Endothelial cell of umbilical vein (primary cell): ENCODE data around the gene DGKG. TPM values are rescaled to one million over a fixed set of nuclear protein-coding genes. Genes with fewer than 3 reads are reported as not detected.

Experiments used
- BruUV-seq: library from RNA; stranded (reverse); fragments of 400-500 nt; replicated peaks from 2 replicates; lab custom pipeline; 2021; lab: Mats Ljungman, UMichigan
- CTCF ChIA-PET: fragments of 300-600, 350-600 bp; sonication (Branson Sonifier 250); formaldehyde crosslinking; loops from one replicate; lab custom pipeline; 2021; ENCODE audit warnings: antibody characterized with exemption, inconsistent platforms; lab: Charles Lee
- POLR2A ChIA-PET: fragments of 300-600, 350-600 bp; sonication (Branson Sonifier 250); formaldehyde crosslinking; loops from one replicate; lab custom pipeline; 2021; ENCODE audit warnings: antibody characterized with exemption, inconsistent platforms; lab: Charles Lee
- DNase-seq: peaks from one replicate; pipeline ENCODE4 v3.0.0-alpha.2; 2011; ENCODE audit warnings: low read depth, low spot score
- FAIRE-seq: peaks from 2 replicates; lab custom pipeline; 2011; peaks lifted over from hg19 to GRCh38; lab: Jason Lieb, UNC
- H2AFZ ChIP-seq: 2 replicates; pipeline ENCODE4 v1.6.0; 2012; ENCODE audit warnings: low read depth, low read length, control low read depth, inconsistent platforms
- H3K27ac ChIP-seq: 2 replicates; pipeline ENCODE4 v1.5.1; 2011; ENCODE audit warnings: low read depth, mild to moderate bottlenecking, control low read depth, low read length, moderate library complexity; ENCODE audit not compliant: insufficient read depth
- H3K27me3 ChIP-seq, 2 experiments: 2 replicates each; pipeline versions ENCODE4 v1.6.0 to v1.6.1; 2011; ENCODE audit warnings: low read length in 2 of 2, mixed read lengths in 1 of 2; ENCODE audit not compliant: control insufficient read depth in 2 of 2, insufficient read depth in 2 of 2
- H3K36me3 ChIP-seq, 2 experiments: 2 replicates in 1 of 2; 3 replicates in 1 of 2; pipeline ENCODE4 v1.5.1; 2011; ENCODE audit warnings: low read length in 2 of 2, mild to moderate bottlenecking in 1 of 2, moderate library complexity in 1 of 2; ENCODE audit not compliant: control insufficient read depth in 2 of 2, insufficient read depth in 2 of 2; ENCODE audit errors: extremely low read depth in 1 of 2
- H3K4me1 ChIP-seq: 3 replicates; pipeline ENCODE4 v1.5.1; 2011; ENCODE audit warnings: mild to moderate bottlenecking, low read length; ENCODE audit not compliant: control insufficient read depth, insufficient read depth; ENCODE audit errors: extremely low read depth
- H3K4me2 ChIP-seq: 2 replicates; pipeline ENCODE4 v1.6.1; 2011; ENCODE audit warnings: low read length, control low read depth, mixed read lengths; ENCODE audit not compliant: insufficient read depth
- H3K4me3 ChIP-seq, 3 experiments: fragments of 200-600 bp in 1 of 3; sonication (generic), shearing (Covaris generic) in 1 of 3; replicated peaks in 1 of 3; 2 replicates each; pipeline ENCODE4 v1.5.1; 2011 to 2016; ENCODE audit warnings: control low read depth in 3 of 3, low read length in 3 of 3, mild to moderate bottlenecking in 2 of 3, inconsistent platforms in 1 of 3, low read depth in 1 of 3, moderate library complexity in 1 of 3; ENCODE audit not compliant: insufficient read depth in 1 of 3
- H3K79me2 ChIP-seq: 2 replicates; pipeline ENCODE4 v1.6.0; 2012; ENCODE audit warnings: low read length, inconsistent platforms; ENCODE audit not compliant: control insufficient read depth, insufficient read depth
- H3K9ac ChIP-seq: replicated peaks from 2 replicates; pipeline ENCODE3; 2011; ENCODE audit warnings: low read length, control low read depth; ENCODE audit not compliant: insufficient read depth; ENCODE audit errors: extremely low read depth
- H3K9me1 ChIP-seq: replicated peaks from 3 replicates; pipeline ENCODE4 v1.6.0; 2011; ENCODE audit warnings: mild to moderate bottlenecking, low read length; ENCODE audit not compliant: control insufficient read depth, insufficient read depth; ENCODE audit errors: extremely low read depth
- H3K9me3 ChIP-seq: replicated peaks from 2 replicates; pipeline ENCODE4 v1.5.1; 2012; ENCODE audit warnings: low read length, inconsistent platforms; ENCODE audit not compliant: control insufficient read depth, insufficient read depth
- H4K20me1 ChIP-seq: replicated peaks from 2 replicates; pipeline ENCODE3; 2011; ENCODE audit warnings: mild to moderate bottlenecking, low read length; ENCODE audit not compliant: control insufficient read depth, insufficient read depth; ENCODE audit errors: extremely low read depth
- CTCF ChIP-seq, 2 donors: IDR thresholded peaks; 1 replicate in 1 of 2; 2 replicates in 1 of 2; pipeline ENCODE4 v1.5.1; 2011; ENCODE audit warnings: low read length in 2 of 2, mild to moderate bottlenecking in 2 of 2, moderate library complexity in 2 of 2, control low read depth in 1 of 2, inconsistent platforms in 1 of 2, low read depth in 1 of 2; ENCODE audit not compliant: insufficient read depth in 1 of 2; ENCODE audit errors: extremely low read depth in 1 of 2
- EZH2 ChIP-seq: IDR thresholded peaks from 2 replicates; pipeline ENCODE4 v1.6.1; 2012; ENCODE audit warnings: borderline replicate concordance, low read depth, mild to moderate bottlenecking, moderate library complexity, low read length, inconsistent platforms; ENCODE audit not compliant: severe bottlenecking
- FOS ChIP-seq: IDR thresholded peaks from 2 replicates; pipeline ENCODE4 v1.6.1; 2011; ENCODE audit warnings: mild to moderate bottlenecking, low read length, moderate library complexity, borderline replicate concordance; ENCODE audit not compliant: insufficient read depth
- GATA2 ChIP-seq: IDR thresholded peaks from 2 replicates; pipeline ENCODE4 v1.7.0; 2011; ENCODE audit warnings: low read depth, mild to moderate bottlenecking, moderate library complexity, mixed read lengths, low read length; ENCODE audit not compliant: insufficient read length, insufficient read depth
- JUN ChIP-seq: IDR thresholded peaks from 2 replicates; pipeline ENCODE4 v1.6.1; 2011; ENCODE audit warnings: borderline replicate concordance, low read depth; ENCODE audit not compliant: insufficient read length, insufficient read depth
- MAX ChIP-seq: IDR thresholded peaks from 2 replicates; pipeline ENCODE4 v1.6.1; 2011; ENCODE audit not compliant: insufficient read depth, insufficient read length
- POLR2A ChIP-seq: IDR thresholded peaks from 2 replicates; pipeline ENCODE4 v1.6.1; 2012; ENCODE audit warnings: low read depth, mild to moderate bottlenecking, control low read depth, low read length
- POLR2AphosphoS5 ChIP-seq: IDR thresholded peaks from 2 replicates; pipeline ENCODE4 v1.6.1; 2012; ENCODE audit warnings: low read depth, mild to moderate bottlenecking, control low read depth, low read length, moderate library complexity; ENCODE audit not compliant: insufficient read depth
- dilution Hi-C: fragments of 300-500 bp; cut with MboI; formaldehyde crosslinking; loops from one replicate; pipeline ENCODE4 v1.15.0; 2019; ENCODE audit warnings: low sequenced_read_pairs; ENCODE audit not compliant: extremely low pct_ligation_motif_present
- intact Hi-C: fragments of 100-400 bp; cut with micrococcal nuclease; formaldehyde crosslinking; loops from one replicate; pipeline ENCODE4 v1.10.0; 2022
- polyA plus RNA-seq, 4 experiments: library from polyadenylated mRNA; depleted of rRNA in 3 of 4; stranded (reverse) in 3 of 4; unstranded in 1 of 4; fragments of >200 nt; gene quantifications; 2 replicates each; pipeline versions ENCODE4 v1.2.1 to v1.2.3, GENCODE V29; 2011 to 2012; ENCODE audit warnings: missing spikeins in 1 of 4
- total RNA-seq: library from RNA; stranded (reverse); gene quantifications from 2 replicates; pipeline ENCODE4 v1.2.3, GENCODE V29; 2021

Gene DGKG
- total and polyA plus RNA-seq, 2 donors (not counting 3 experiments of a cell fraction or from before 2014, with no cell fraction given) = not detected

DNA sequence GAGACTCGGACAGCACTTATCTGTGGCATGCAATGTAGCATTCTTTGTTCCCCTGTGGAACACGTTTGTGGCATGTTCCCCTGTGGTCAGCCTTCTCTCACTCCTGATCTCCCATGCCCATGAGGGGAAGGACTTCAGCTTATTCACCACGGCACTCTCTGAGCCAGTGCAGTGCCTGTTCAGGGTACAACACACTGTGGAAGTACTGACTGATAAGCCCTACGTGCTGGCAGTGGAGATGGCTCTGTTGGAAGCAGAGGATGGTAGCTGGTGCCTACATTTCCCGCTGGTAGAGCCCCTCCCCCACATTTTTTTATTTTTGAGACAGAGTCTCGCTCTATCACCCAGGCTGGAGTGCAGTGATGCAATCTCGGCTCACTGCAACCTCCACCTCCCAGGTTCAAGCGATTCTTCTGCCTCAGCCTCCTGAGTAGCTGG lies 209.7 kb downstream of the DGKG start:
- Histone ChIP-seq H3K9me1 (no peaks in the 10 kb centered on the region), H3K4me2 (no peak overlapping the region), H3K79me2 (no peaks in the 10 kb centered on the region), H4K20me1 (no peaks in the 10 kb centered on the region), H3K27ac (no peak overlapping the region), H3K9ac (no peak overlapping the region), H3K9me3 (no peaks in the 10 kb centered on the region), H3K27me3 (no peaks in the 10 kb centered on the region), H3K36me3 (no peaks in the 10 kb centered on the region), H3K4me1 (no peaks in the 10 kb centered on the region), H3K4me3 (no peak overlapping the region), H2AFZ (no peak overlapping the region)
- no peak for DNase-seq
- no peak for FAIRE-seq
- ChIA-PET POLR2A (no interaction called here), CTCF (interaction anchor here (1.4 kb wide), 1 partner anchor 209 kb away, joined by 4 read pairs; no protein-coding TSS in a partner anchor)
- dilution Hi-C loops (no loop called here), intact Hi-C loops (no loop called here)
- TF ChIP-seq MAX (no peak), EZH2 (no peak), GATA2 (no peak)
- BruUV-seq = no TSS peak

GRCh38 chr3:186151077-186151971 lies 210.7 kb downstream of the DGKG start:
- ChIA-PET CTCF (no interaction called here), POLR2A (no interaction called here)
- FAIRE-seq (no peak), DNase-seq (no peak)
- Histone ChIP-seq H3K27ac (no peak overlapping the region), H3K4me1 (no peaks in the 10 kb centered on the region), H3K4me2 (no peak overlapping the region), H3K9me1 (no peaks in the 10 kb centered on the region), H4K20me1 (no peaks in the 10 kb centered on the region), H3K36me3 (no peaks in the 10 kb centered on the region), H2AFZ (no peak overlapping the region), H3K9ac (no peak overlapping the region), H3K9me3 (no peaks in the 10 kb centered on the region), H3K27me3 (no peaks in the 10 kb centered on the region), H3K79me2 (no peaks in the 10 kb centered on the region), H3K4me3 (no peak overlapping the region)
- TF ChIP-seq JUN = no peak
- TF ChIP-seq EZH2 = no peak
- no peak for TF ChIP-seq POLR2A
- no peak for TF ChIP-seq POLR2AphosphoS5
- TF ChIP-seq GATA2 = no peak
- no peak for TF ChIP-seq CTCF (IDR thresholded peaks at IDR 0.05; ENCODE audit: extremely low read depth in 1 of 2, insufficient read depth in 1 of 2, low read depth in 1 of 2, low read length in 2 of 2)
- TF ChIP-seq FOS = no peak
- no peak for TF ChIP-seq MAX
- no TSS peak for BruUV-seq
- dilution Hi-C loops (no loop called here), intact Hi-C loops (no loop called here)
